HEK293 (cell line): Measurements from ENCODE around the gene CDH5.

Experiments used
- CTCF ChIA-PET: fragments of 350-600 bp; formaldehyde crosslinking; extraction: SDS; loops from one replicate; lab custom pipeline; 2021; ENCODE audit warnings: antibody characterized with exemption; lab: Yijun Ruan, JAX
- POLR2A ChIA-PET: fragments of 300-600 bp; formaldehyde crosslinking; extraction: SDS; loops from one replicate; lab custom pipeline; 2020; ENCODE audit warnings: antibody characterized with exemption, inconsistent platforms; lab: Yijun Ruan, JAX
- H3K27ac ChIP-seq: fragments of 200-500 bp; sonication (Bioruptor generic); 2 replicates; pipeline ENCODE4 v1.5.1; 2014; ENCODE audit warnings: low read depth, low read length, control low read depth, inconsistent platforms; ENCODE audit errors: extremely low read depth
- H3K36me3 ChIP-seq, 2 experiments: fragments of 200-500 bp in 1 of 2; sonication (Bioruptor generic) in 1 of 2; 1 replicate in 1 of 2; 2 replicates in 1 of 2; pipeline ENCODE4 v1.5.1; 2014 to 2017; ENCODE audit warnings: inconsistent platforms in 2 of 2, low read length in 2 of 2; ENCODE audit not compliant: control insufficient read depth in 2 of 2, insufficient read depth in 1 of 2
- H3K4me1 ChIP-seq: fragments of 200-500 bp; sonication (Bioruptor generic); 2 replicates; pipeline ENCODE4 v1.5.1; 2014; ENCODE audit warnings: mild to moderate bottlenecking, low read length, inconsistent platforms; ENCODE audit not compliant: control insufficient read depth, insufficient read depth
- H3K4me3 ChIP-seq: 2 replicates; pipeline ENCODE4 v1.5.1; 2011; ENCODE audit warnings: low read depth, mild to moderate bottlenecking, control low read depth, low read length, moderate library complexity
- H3K9me3 ChIP-seq: fragments of 200-500 bp; sonication (Bioruptor generic); 2 replicates; pipeline ENCODE4 v1.5.1; 2014; ENCODE audit warnings: low read depth, low read length, inconsistent platforms; ENCODE audit not compliant: control insufficient read depth, insufficient read depth
- ELK4 ChIP-seq: IDR thresholded peaks from 2 replicates; pipeline ENCODE4 v1.6.1; 2011; ENCODE audit warnings: mild to moderate bottlenecking, low read depth, low read length, borderline replicate concordance
- MEIS1 ChIP-seq: sonication (generic); formaldehyde crosslinking; IDR thresholded peaks from 2 replicates; pipeline ENCODE4 v1.8.1; 2022; ENCODE audit warnings: missing genetic modification reagents, mild to moderate bottlenecking, borderline replicate concordance
- PATZ1 ChIP-seq: fragments of 450-650 bp; formaldehyde crosslinking; IDR thresholded peaks from 2 replicates; pipeline ENCODE4 v1.5.1; 2016; ENCODE audit warnings: missing biosample characterization, missing genetic modification characterization
- ZBTB1 ChIP-seq: fragments of 450-650 bp; formaldehyde crosslinking; IDR thresholded peaks from 2 replicates; pipeline ENCODE4 v1.5.1; 2016; ENCODE audit warnings: missing biosample characterization, missing genetic modification characterization
- ZBTB8A ChIP-seq: fragments of 450-650 bp; formaldehyde crosslinking; IDR thresholded peaks from 2 replicates; pipeline ENCODE4 v1.5.1; 2016; ENCODE audit warnings: missing biosample characterization, missing genetic modification characterization
- ZFP41 ChIP-seq: fragments of 450-650 bp; formaldehyde crosslinking; IDR thresholded peaks from 2 replicates; pipeline ENCODE4 v1.5.1; 2016; ENCODE audit warnings: missing biosample characterization, missing genetic modification characterization, borderline replicate concordance
- ZNF140 ChIP-seq: fragments of 450-650 bp; formaldehyde crosslinking; IDR thresholded peaks from 2 replicates; pipeline ENCODE4 v1.5.1; 2016; ENCODE audit warnings: missing biosample characterization, missing genetic modification characterization
- ZNF16 ChIP-seq: fragments of 450-650 bp; formaldehyde crosslinking; IDR thresholded peaks from 2 replicates; pipeline ENCODE4 v1.5.1; 2016; ENCODE audit warnings: low read depth, missing biosample characterization, missing genetic modification characterization
- ZNF202 ChIP-seq: fragments of 450-650 bp; formaldehyde crosslinking; IDR thresholded peaks from 2 replicates; pipeline ENCODE4 v1.5.1; 2016; ENCODE audit warnings: missing biosample characterization, missing genetic modification characterization, borderline replicate concordance
- ZNF311 ChIP-seq: fragments of 450-650 bp; formaldehyde crosslinking; IDR thresholded peaks from 2 replicates; pipeline ENCODE4 v1.5.1; 2017; ENCODE audit warnings: missing biosample characterization, missing genetic modification characterization, borderline replicate concordance
- ZNF37A ChIP-seq: fragments of 450-650 bp; IDR thresholded peaks from 2 replicates; pipeline ENCODE4 v1.5.1; 2018; ENCODE audit warnings: missing biosample characterization, missing genetic modification characterization
- ZNF623 ChIP-seq: fragments of 450-650 bp; formaldehyde crosslinking; IDR thresholded peaks from 2 replicates; pipeline ENCODE4 v1.5.1; 2016; ENCODE audit warnings: missing biosample characterization, missing genetic modification characterization
- ZNF704 ChIP-seq: fragments of 450-650 bp; formaldehyde crosslinking; IDR thresholded peaks from 2 replicates; pipeline ENCODE4 v1.5.1; 2016; ENCODE audit warnings: missing biosample characterization, missing genetic modification characterization

Gene CDH5

GRCh38 chr16:66390346-66391108, 24.0 kb downstream of the CDH5 start:
- POLR2A ChIA-PET, result no interaction called here
- Histone ChIP-seq H3K9me3 (no peaks in the 10 kb centered on the region), H3K36me3 (no peaks in the 10 kb centered on the region), H3K4me1 (no peaks in the 10 kb centered on the region), H3K4me3 (no peak overlapping the region), H3K27ac (no peak overlapping the region)
- CTCF ChIA-PET, result interaction anchor here (0.5 to 2.5 kb wide), 2 partner anchors 33 to 101 kb away, joined by 3 to 8 read pairs; no protein-coding TSS in a partner anchor
- TF ChIP-seq ZNF202 (tag by site-specific recombination) (no peak), ZNF37A (tag by site-specific recombination) (peak; percentile 84), ZNF311 (no peak)

- ChIA-PET CTCF (interaction anchor here (0.7 to 2.5 kb wide), 3 partner anchors 34 to 100 kb away, joined by 3 to 8 read pairs (median 3); no protein-coding TSS in a partner anchor), POLR2A (no interaction called here)
- no peak overlapping the region for H3K27ac ChIP-seq
- TF ChIP-seq ELK4, result no peak
- TF ChIP-seq ZNF704 (tag by site-specific recombination), result no peak
- TF ChIP-seq ZBTB8A (tag by site-specific recombination), result no peak
- TF ChIP-seq ZNF623 (tag by site-specific recombination), result no peak
- no peak for TF ChIP-seq PATZ1 (tag by site-specific recombination)
- TF ChIP-seq ZFP41 (tag by site-specific recombination), result no peak
- no peak for TF ChIP-seq ZBTB1 (tag by site-specific recombination)
- no peak for TF ChIP-seq ZNF140 (tag by site-specific recombination)
- TF ChIP-seq MEIS1 (CRISPR knock-in tag), result no peak
- TF ChIP-seq ZNF16 (tag by site-specific recombination), result no peak
- no peaks in the 10 kb centered on the region for H3K9me3 ChIP-seq
- H3K4me3 ChIP-seq, result no peak overlapping the region
- H3K4me1 ChIP-seq, result no peaks in the 10 kb centered on the region
- no peaks in the 10 kb centered on the region for H3K36me3 ChIP-seq
Measured at GRCh38 chr16:66391726-66392670, 25.5 kb downstream of the CDH5 start.
